Measurements from ENCODE around the gene PADI1. TPM values are rescaled to one million over a fixed set of nuclear protein-coding genes. Genes with fewer than 3 reads are reported as not detected.

The PADI1 gene
- total and polyA plus RNA-seq, 2 of the 8 experiments (the other 6 are each of a cell fraction or from before 2014, with no cell fraction given), result 0.20 to 0.30 TPM

DNA sequence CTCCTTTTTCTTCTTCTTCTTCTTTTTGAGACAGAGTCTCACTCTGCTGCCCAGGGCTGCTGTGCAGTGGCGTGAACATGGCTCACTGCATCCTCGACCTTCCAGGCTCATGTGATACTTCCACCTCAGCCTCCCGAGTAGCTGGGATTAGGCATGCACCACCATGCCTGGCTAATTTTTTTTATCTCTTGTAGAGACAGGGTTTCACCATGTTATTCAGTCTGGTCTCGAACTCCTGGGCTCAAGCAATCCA, 13.0 kb upstream of the PADI1 start:
- ChIA-PET CTCF (ENCODE audit: partially characterized antibody) (interaction anchor here (0.6 to 1.6 kb wide), 5 partner anchors 34 to 200 kb away, joined by 3 to 4 read pairs (median 3); no protein-coding TSS in a partner anchor), POLR2A (ENCODE audit: partially characterized antibody) (interaction anchor here (1.5 kb wide), 1 partner anchor 16 kb away, joined by 3 read pairs; no protein-coding TSS in a partner anchor)
- 87% methylated on average over 4 of the region's 4 CpGs; no CpG with 5 or more reads in 1 of the 2 experiments for WGBS, 2 experiments (ENCODE audit: extremely low coverage in 1 of 2, insufficient coverage in 1 of 2, insufficient read length in 1 of 2, insufficient replicate concordance in 2 of 2, low coverage in 1 of 2, low lambda C conversion rate in 2 of 2, missing lambda C conversion rate in 1 of 2)
- Histone ChIP-seq H3K23me2 (ENCODE audit: low read depth, low read length) (no peaks in the 10 kb centered on the region), H3K14ac (ENCODE audit: insufficient read length) (no peak overlapping the region), H3K36me3 (ENCODE audit: control insufficient read depth in 2 of 4, insufficient read depth in 4 of 4, low read length in 3 of 4) (no peaks in the 10 kb centered on the region), H2BK20ac (ENCODE audit: low read length) (no peak overlapping the region), H3K79me2 (ENCODE audit: control insufficient read depth in 1 of 2, insufficient read depth in 2 of 2, low read length in 2 of 2) (no peaks in the 10 kb centered on the region), H3K9ac (replicated peaks in 1 of 4; ENCODE audit: extremely low read depth in 1 of 4, low read depth in 3 of 4, low read length in 3 of 4) (no peak overlapping the region), H3K56ac (replicated peaks; ENCODE audit: insufficient read length, low read depth, low read length) (no peak overlapping the region), H3K18ac (ENCODE audit: extremely low read depth, low read length) (no peak overlapping the region), H3K4me1 (replicated peaks in 1 of 4; ENCODE audit: control insufficient read depth in 3 of 4, insufficient read depth in 4 of 4, low read length in 3 of 4) (peaks cover 0 to 4% (median 0%) of the 10 kb centered on the region in 4 experiments; a peak in 2 of 7 replicates), H4K91ac (replicated peaks; ENCODE audit: insufficient read length, low read length) (no peak overlapping the region), H2AFZ (ENCODE audit: low read length) (no peak overlapping the region), H4K5ac (ENCODE audit: insufficient read length, low read depth, low read length) (no peak overlapping the region), H2AK5ac (ENCODE audit: low read depth, low read length) (no peak overlapping the region), H3K27ac (ENCODE audit: low read depth, low read length) (no peak overlapping the region), H2BK15ac (ENCODE audit: low read length) (no peak overlapping the region), H3K4me3 (ENCODE audit: extremely low read depth in 1 of 4, insufficient read depth in 2 of 4, low read depth in 3 of 4, low read length in 4 of 4) (no peak overlapping the region), H4K20me1 (replicated peaks in 1 of 2; ENCODE audit: control insufficient read depth in 1 of 2, insufficient read depth in 2 of 2, low read length in 2 of 2) (no peaks in the 10 kb centered on the region), H3K9me3 (ENCODE audit: insufficient read depth in 2 of 2, low read depth in 1 of 2, low read length in 1 of 2) (peaks cover 2 to 3% of the 10 kb centered on the region in 2 experiments; a peak in 1 of 4 replicates), H3K79me1 (ENCODE audit: low read depth, low read length) (no peaks in the 10 kb centered on the region), H2BK12ac (ENCODE audit: low read depth, low read length) (no peak overlapping the region), H4K8ac (ENCODE audit: extremely low read depth, insufficient read depth, low read length) (no peak overlapping the region), H2BK120ac (replicated peaks; ENCODE audit: low read depth, low read length) (no peak overlapping the region), H2BK5ac (ENCODE audit: low read depth, low read length) (no peak overlapping the region), H3K4ac (replicated peaks; ENCODE audit: insufficient read length, low read depth, low read length) (no peak overlapping the region), H3K27me3 (replicated peaks in 1 of 4; ENCODE audit: control insufficient read depth in 3 of 4, extremely low read depth in 1 of 4, insufficient read depth in 3 of 4, low read length in 3 of 4) (no peaks in the 10 kb centered on the region), H3K4me2 (ENCODE audit: insufficient read depth in 1 of 2, low read depth in 2 of 2, low read length in 2 of 2) (no peak overlapping the region), H3K23ac (ENCODE audit: insufficient read length) (no peak overlapping the region)
- TF ChIP-seq, protein P1, sequence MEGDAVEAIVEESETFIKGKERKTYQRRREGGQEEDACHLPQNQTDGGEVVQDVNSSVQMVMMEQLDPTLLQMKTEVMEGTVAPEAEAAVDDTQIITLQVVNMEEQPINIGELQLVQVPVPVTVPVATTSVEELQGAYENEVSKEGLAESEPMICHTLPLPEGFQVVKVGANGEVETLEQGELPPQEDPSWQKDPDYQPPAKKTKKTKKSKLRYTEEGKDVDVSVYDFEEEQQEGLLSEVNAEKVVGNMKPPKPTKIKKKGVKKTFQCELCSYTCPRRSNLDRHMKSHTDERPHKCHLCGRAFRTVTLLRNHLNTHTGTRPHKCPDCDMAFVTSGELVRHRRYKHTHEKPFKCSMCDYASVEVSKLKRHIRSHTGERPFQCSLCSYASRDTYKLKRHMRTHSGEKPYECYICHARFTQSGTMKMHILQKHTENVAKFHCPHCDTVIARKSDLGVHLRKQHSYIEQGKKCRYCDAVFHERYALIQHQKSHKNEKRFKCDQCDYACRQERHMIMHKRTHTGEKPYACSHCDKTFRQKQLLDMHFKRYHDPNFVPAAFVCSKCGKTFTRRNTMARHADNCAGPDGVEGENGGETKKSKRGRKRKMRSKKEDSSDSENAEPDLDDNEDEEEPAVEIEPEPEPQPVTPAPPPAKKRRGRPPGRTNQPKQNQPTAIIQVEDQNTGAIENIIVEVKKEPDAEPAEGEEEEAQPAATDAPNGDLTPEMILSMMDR (IDR thresholded peaks at IDR 0.05; ENCODE audit: control extremely low read depth in 1 of 3, insufficient read depth in 1 of 3, low read depth in 1 of 3, low read length in 3 of 3), result no peak
- no peak for TF ChIP-seq POLR2A (IDR thresholded peaks at IDR 0.05; ENCODE audit: control extremely low read depth in 1 of 2, low read depth in 2 of 2, low read length in 2 of 2)
- no peak for TF ChIP-seq RNF2 (IDR thresholded peaks at IDR 0.05; ENCODE audit: borderline replicate concordance, low read depth, low read length, missing control alignments, poor library complexity, severe bottlenecking)
- TF ChIP-seq SAP30 (IDR thresholded peaks at IDR 0.05; ENCODE audit: insufficient read depth, insufficient replicate concordance, low read length), result no peak
- no peak for TF ChIP-seq JUN (IDR thresholded peaks at IDR 0.05; ENCODE audit: low read depth, low read length)
- no peak for DNase-seq (ENCODE audit: low read depth in 1 of 2, low spot score in 2 of 2)
- no peak for FAIRE-seq
